HCT116 (cell line): ENCODE results near the gene ERC2. TPM values are rescaled to one million over a fixed set of nuclear protein-coding genes. Genes with fewer than 3 reads are reported as not detected.

ENCODE experiments used
- ATAC-seq: fragments of 200-7000 bp; cut with Tn5 transposase; 2 replicates; pipeline ENCODE4 v1.9.1; 2020; ENCODE audit warnings: mild to moderate bottlenecking, moderate library complexity
- BruUV-seq: library from RNA; stranded (reverse); fragments of 400-500 nt; replicated peaks from 2 replicates; lab custom pipeline; 2021; lab: Mats Ljungman, UMichigan
- CTCF ChIA-PET: fragments of 300-600 bp; sonication (Branson Sonifier 250); formaldehyde crosslinking; loops from one replicate; lab custom pipeline; 2021; ENCODE audit warnings: antibody characterized with exemption; lab: Charles Lee
- POLR2A ChIA-PET: fragments of 300-600, 350-600 bp; sonication (Branson Sonifier 250); formaldehyde crosslinking; loops from one replicate; lab custom pipeline; 2021; ENCODE audit warnings: antibody characterized with exemption; lab: Charles Lee
- RAD21 ChIA-PET, 2 experiments: fragments of 300-600 bp; sonication (Branson Sonifier 250); formaldehyde crosslinking; loops; one replicate each; lab custom pipeline; 2023; ENCODE audit warnings: low total read pairs in 2 of 2; ENCODE audit not compliant: uncharacterized antibody in 2 of 2, unreplicated experiment in 2 of 2, low non-redundant PET in 1 of 2; lab: Charles Lee
- DNase-seq: peaks from one replicate; pipeline ENCODE4 v3.0.0-alpha.2; 2010; ENCODE audit warnings: low read depth, low spot score
- H2AFZ ChIP-seq: fragments of 200-600 bp; shearing (Covaris generic), sonication (generic); 2 replicates; pipeline ENCODE4 v1.6.1; 2017; ENCODE audit warnings: low read depth, mixed run types, mixed read lengths, antibody characterized with exemption, low read length; ENCODE audit not compliant: poor library complexity, severe bottlenecking
- H3K27ac ChIP-seq: 2 replicates; pipeline ENCODE4 v1.5.1; 2012; ENCODE audit warnings: low read depth, low read length
- H3K27me3 ChIP-seq: fragments of 200-600 bp; sonication (generic); 2 replicates; pipeline ENCODE4 v1.6.1; 2016; ENCODE audit warnings: mixed run types, low read length, mixed read lengths; ENCODE audit not compliant: insufficient read depth
- H3K36me3 ChIP-seq, 2 experiments: fragments of 200-500 bp in 1 of 2; fragments of 200-600 bp in 1 of 2; sonication (Bioruptor generic) in 1 of 2; sonication (generic) in 1 of 2; 2 replicates each; pipeline versions ENCODE4 v1.5.1 to v1.6.1; 2014 to 2016; ENCODE audit warnings: low read length in 2 of 2, inconsistent platforms in 1 of 2, mixed read lengths in 1 of 2, mixed run types in 1 of 2; ENCODE audit not compliant: insufficient read depth in 2 of 2, control insufficient read depth in 1 of 2
- H3K4me1 ChIP-seq, 2 experiments: fragments of 200-600 bp in 1 of 2; sonication (generic) in 1 of 2; 2 replicates each; pipeline versions ENCODE4 v1.5.1 to v1.6.1; 2012 to 2017; ENCODE audit warnings: low read length in 2 of 2, inconsistent platforms in 1 of 2, mild to moderate bottlenecking in 1 of 2, mixed read lengths in 1 of 2, mixed run types in 1 of 2, moderate library complexity in 1 of 2; ENCODE audit not compliant: insufficient read depth in 2 of 2, control insufficient read depth in 1 of 2
- H3K4me2 ChIP-seq: fragments of 200-600 bp; sonication (generic); 2 replicates; pipeline ENCODE4 v1.6.1; 2017; ENCODE audit warnings: mixed run types, low read length, mixed read lengths
- H3K4me3 ChIP-seq, 2 experiments: fragments of 200-600 bp in 1 of 2; sonication (generic) in 1 of 2; replicated peaks in 1 of 2; 2 replicates each; pipeline ENCODE4 v1.5.1; 2011 to 2016; ENCODE audit warnings: low read length in 2 of 2, control low read depth in 1 of 2, low read depth in 1 of 2, mild to moderate bottlenecking in 1 of 2, mixed read lengths in 1 of 2, mixed run types in 1 of 2
- H3K79me2 ChIP-seq: fragments of 200-600 bp; sonication (generic); 2 replicates; pipeline ENCODE4 v1.6.1; 2017; ENCODE audit warnings: mild to moderate bottlenecking, mixed run types, low read length, moderate library complexity, mixed read lengths; ENCODE audit not compliant: insufficient read depth
- H3K9ac ChIP-seq: fragments of 200-600 bp; sonication (generic); 2 replicates; pipeline ENCODE4 v1.6.1; 2016; ENCODE audit warnings: low read length, mixed read lengths
- H3K9me2 ChIP-seq: fragments of 200-600 bp; sonication (generic), shearing (Covaris generic); 2 replicates; pipeline ENCODE4 v1.6.1; 2017; ENCODE audit warnings: mixed run types, mild to moderate bottlenecking, moderate library complexity; ENCODE audit not compliant: insufficient read depth
- H3K9me3 ChIP-seq, 2 experiments: fragments of 200-500 bp in 1 of 2; fragments of 200-600 bp in 1 of 2; sonication (Bioruptor generic) in 1 of 2; sonication (generic) in 1 of 2; 2 replicates each; pipeline ENCODE4 v1.6.1; 2014 to 2017; ENCODE audit warnings: low read length in 2 of 2, mixed read lengths in 2 of 2, inconsistent platforms in 1 of 2, low read depth in 1 of 2, mild to moderate bottlenecking in 1 of 2, mixed run types in 1 of 2, moderate library complexity in 1 of 2; ENCODE audit not compliant: control insufficient read depth in 1 of 2, insufficient read depth in 1 of 2
- H4K20me1 ChIP-seq: fragments of 200-600 bp; sonication (generic), shearing (Covaris generic); 2 replicates; pipeline ENCODE4 v1.6.1; 2017; ENCODE audit warnings: mixed run types, mild to moderate bottlenecking, moderate library complexity; ENCODE audit not compliant: insufficient read depth
- CEBPB ChIP-seq: IDR thresholded peaks from 2 replicates; pipeline ENCODE4 v1.6.1; 2012; ENCODE audit warnings: low read depth
- EGR1 ChIP-seq: IDR thresholded peaks from 2 replicates; pipeline ENCODE4 v1.6.1; 2012; ENCODE audit warnings: low read depth
- EZH2 ChIP-seq: fragments of 200-600 bp; sonication (generic); IDR thresholded peaks from 2 replicates; pipeline ENCODE4 v1.6.1; 2017; ENCODE audit warnings: antibody characterized with exemption, mixed run types
- FOSL1 ChIP-seq: IDR thresholded peaks from 2 replicates; pipeline ENCODE4 v1.6.1; 2012; ENCODE audit warnings: low read depth
- JUND ChIP-seq: IDR thresholded peaks from 2 replicates; pipeline ENCODE4 v1.6.1; 2012
- POLR2A ChIP-seq: IDR thresholded peaks from 2 replicates; pipeline ENCODE4 v1.7.0; 2011; ENCODE audit warnings: borderline replicate concordance; ENCODE audit not compliant: insufficient read depth, insufficient read length; ENCODE audit errors: extremely low read depth
- POLR2AphosphoS5 ChIP-seq: IDR thresholded peaks from 2 replicates; pipeline ENCODE4 v1.6.1; 2011; ENCODE audit warnings: mild to moderate bottlenecking, low read depth, low read length, moderate library complexity
- RAD21 ChIP-seq: IDR thresholded peaks from 2 replicates; pipeline ENCODE4 v1.6.1; 2012; ENCODE audit warnings: low read depth, mild to moderate bottlenecking
- SIN3A ChIP-seq: IDR thresholded peaks from 2 replicates; pipeline ENCODE4 v1.6.1; 2012; ENCODE audit warnings: low read depth
- SP1 ChIP-seq: IDR thresholded peaks from 2 replicates; pipeline ENCODE4 v1.6.1; 2012; ENCODE audit warnings: low read depth
- SRF ChIP-seq: IDR thresholded peaks from 2 replicates; pipeline ENCODE4 v1.6.1; 2012; ENCODE audit warnings: low read depth
- YY1 ChIP-seq: IDR thresholded peaks from 2 replicates; pipeline ENCODE4 v1.6.1; 2011; ENCODE audit warnings: low read length, low read depth, moderate library complexity, mild to moderate bottlenecking; ENCODE audit not compliant: insufficient replicate concordance; ENCODE audit errors: extremely low read depth
- ZFX ChIP-seq: fragments of 450-650 bp; IDR thresholded peaks from 2 replicates; pipeline ENCODE4 v1.6.1; 2017
- ZNF274 ChIP-seq: fragments of 200-500 bp; sonication (Bioruptor generic); IDR thresholded peaks from 2 replicates; pipeline ENCODE4 v1.6.1; 2014; ENCODE audit warnings: mild to moderate bottlenecking, low read depth, low read length, inconsistent platforms
- intact Hi-C: fragments of 100-400 bp; cut with micrococcal nuclease; formaldehyde crosslinking; loops from 2 replicates; pipeline ENCODE4 v1.10.0; 2022
- total RNA-seq: library from RNA; stranded (reverse); gene quantifications from one replicate; pipeline ENCODE4 v1.2.1, GENCODE V29; 2021; ENCODE audit not compliant: unreplicated experiment
- TF ChIP-seq, protein P1 (sequence below): IDR thresholded peaks from 2 replicates; pipeline ENCODE4 v1.6.1; 2012
- TF ChIP-seq, protein P2 (sequence below), 3 experiments: fragments of 200-600 bp in 1 of 3; sonication (generic) in 1 of 3; IDR thresholded peaks in 2 of 3; conservative IDR thresholded peaks in 1 of 3; 2 replicates each; pipeline ENCODE4 v1.5.1; 2012 to 2017; ENCODE audit warnings: low read depth in 2 of 3, low read length in 2 of 3, antibody characterized with exemption in 1 of 3, borderline replicate concordance in 1 of 3, control low read depth in 1 of 3, mild to moderate bottlenecking in 1 of 3, mixed read lengths in 1 of 3, mixed run types in 1 of 3, moderate library complexity in 1 of 3; ENCODE audit not compliant: insufficient read depth in 1 of 3
- TF ChIP-seq, protein P3 (sequence below): IDR thresholded peaks from 2 replicates; pipeline ENCODE4 v1.6.1; 2012
- TF ChIP-seq, protein P4 (sequence below): IDR thresholded peaks from 2 replicates; pipeline ENCODE4 v1.6.1; 2011; ENCODE audit warnings: mild to moderate bottlenecking, low read length, moderate library complexity; ENCODE audit not compliant: insufficient replicate concordance; ENCODE audit errors: extremely low read depth

The ERC2 gene
- total RNA-seq, 1 experiment from 2014 or later: not detected

DNA sequence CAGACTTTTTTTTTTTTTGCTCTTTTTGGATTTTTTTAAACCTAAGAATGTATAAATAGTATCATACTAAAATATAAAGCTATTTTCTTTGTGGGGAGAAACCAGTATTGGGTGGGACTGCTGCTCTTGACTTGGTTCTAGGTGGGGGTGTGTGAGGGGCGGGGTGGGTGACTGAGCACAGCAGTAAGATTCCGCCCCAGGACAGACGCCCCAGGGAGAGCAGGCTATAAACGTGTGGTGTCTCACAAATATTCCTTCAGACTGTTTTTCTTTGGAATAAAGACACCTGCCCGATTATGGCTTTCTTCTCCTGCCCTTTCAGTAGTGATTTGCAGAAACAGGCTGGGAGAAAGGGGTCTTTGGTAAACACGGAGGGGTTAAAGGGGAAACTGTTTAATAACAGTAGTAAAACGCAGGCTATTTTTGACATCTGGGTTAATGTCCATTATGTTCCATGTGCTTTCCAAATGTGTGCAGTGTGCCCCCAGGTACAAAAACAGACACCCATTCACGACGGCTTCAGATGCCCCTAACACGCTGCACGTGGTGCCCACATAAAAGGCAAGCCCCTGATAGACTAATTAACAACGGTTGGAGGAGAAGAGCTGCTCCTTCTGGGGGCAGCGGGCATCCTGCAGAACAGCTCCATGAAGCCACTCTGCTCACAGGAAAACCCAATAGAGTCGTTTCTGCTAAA lies 952.6 kb downstream of the ERC2 start (continued):
- TF ChIP-seq, protein P1, sequence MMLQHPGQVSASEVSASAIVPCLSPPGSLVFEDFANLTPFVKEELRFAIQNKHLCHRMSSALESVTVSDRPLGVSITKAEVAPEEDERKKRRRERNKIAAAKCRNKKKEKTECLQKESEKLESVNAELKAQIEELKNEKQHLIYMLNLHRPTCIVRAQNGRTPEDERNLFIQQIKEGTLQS: no peak
- TF ChIP-seq ZNF274: no peak
- no peak for TF ChIP-seq POLR2A
- TF ChIP-seq, protein P2, sequence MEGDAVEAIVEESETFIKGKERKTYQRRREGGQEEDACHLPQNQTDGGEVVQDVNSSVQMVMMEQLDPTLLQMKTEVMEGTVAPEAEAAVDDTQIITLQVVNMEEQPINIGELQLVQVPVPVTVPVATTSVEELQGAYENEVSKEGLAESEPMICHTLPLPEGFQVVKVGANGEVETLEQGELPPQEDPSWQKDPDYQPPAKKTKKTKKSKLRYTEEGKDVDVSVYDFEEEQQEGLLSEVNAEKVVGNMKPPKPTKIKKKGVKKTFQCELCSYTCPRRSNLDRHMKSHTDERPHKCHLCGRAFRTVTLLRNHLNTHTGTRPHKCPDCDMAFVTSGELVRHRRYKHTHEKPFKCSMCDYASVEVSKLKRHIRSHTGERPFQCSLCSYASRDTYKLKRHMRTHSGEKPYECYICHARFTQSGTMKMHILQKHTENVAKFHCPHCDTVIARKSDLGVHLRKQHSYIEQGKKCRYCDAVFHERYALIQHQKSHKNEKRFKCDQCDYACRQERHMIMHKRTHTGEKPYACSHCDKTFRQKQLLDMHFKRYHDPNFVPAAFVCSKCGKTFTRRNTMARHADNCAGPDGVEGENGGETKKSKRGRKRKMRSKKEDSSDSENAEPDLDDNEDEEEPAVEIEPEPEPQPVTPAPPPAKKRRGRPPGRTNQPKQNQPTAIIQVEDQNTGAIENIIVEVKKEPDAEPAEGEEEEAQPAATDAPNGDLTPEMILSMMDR (IDR thresholded peaks at IDR 0.05 in 2 of 3, conservative IDR thresholded peaks at IDR 0.05 in 1 of 3; ENCODE audit: borderline replicate concordance in 1 of 3, insufficient read depth in 1 of 3, low read depth in 2 of 3, low read length in 2 of 3): no peak
- TF ChIP-seq FOSL1: no peak
- no peak for TF ChIP-seq SRF
- TF ChIP-seq ZFX: no peak
- TF ChIP-seq, protein P3, sequence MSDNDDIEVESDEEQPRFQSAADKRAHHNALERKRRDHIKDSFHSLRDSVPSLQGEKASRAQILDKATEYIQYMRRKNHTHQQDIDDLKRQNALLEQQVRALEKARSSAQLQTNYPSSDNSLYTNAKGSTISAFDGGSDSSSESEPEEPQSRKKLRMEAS: no peak
- TF ChIP-seq, all 23 proteins: peak for 0

DNA sequence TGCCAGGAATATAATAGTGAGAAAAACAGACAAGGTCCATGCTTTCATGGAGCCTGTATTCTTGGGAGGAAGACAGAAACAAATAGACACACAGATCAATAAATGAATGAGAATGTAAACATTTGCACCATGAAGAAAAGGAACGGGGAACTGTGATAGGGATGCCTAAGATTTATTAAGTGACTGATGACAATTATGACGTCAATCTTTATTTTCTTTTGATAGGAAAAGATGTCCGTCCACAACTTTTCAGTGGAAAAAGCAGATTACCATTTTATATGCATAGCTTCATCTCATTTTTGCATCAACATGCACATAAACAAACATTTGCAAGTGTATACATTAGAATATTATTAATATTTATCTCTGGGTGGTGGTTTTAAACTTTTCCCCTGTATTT lies 953.3 kb downstream of the ERC2 start:
- Histone ChIP-seq H3K4me3 (no peak overlapping the region), H3K9me3 (peaks cover 0 to 6% of the 10 kb centered on the region in 2 experiments; a peak in 2 of 4 replicates), H3K4me2 (no peak overlapping the region), H3K9ac (no peak overlapping the region), H3K79me2 (no peaks in the 10 kb centered on the region), H3K36me3 (no peaks in the 10 kb centered on the region), H3K9me2 (no peaks in the 10 kb centered on the region), H3K27ac (no peak overlapping the region), H3K4me1 (no peaks in the 10 kb centered on the region), H4K20me1 (no peaks in the 10 kb centered on the region), H3K27me3 (no peaks in the 10 kb centered on the region), H2AFZ (no peak overlapping the region)
- ChIA-PET POLR2A (no interaction called here), RAD21 (no interaction called here), CTCF (no interaction called here)
- intact Hi-C loops: no loop called here
- BruUV-seq: no TSS peak
- DNase-seq (no peak), ATAC-seq (no peak)
- TF ChIP-seq SRF: no peak
- TF ChIP-seq YY1: no peak
- TF ChIP-seq, protein P2 (IDR thresholded peaks at IDR 0.05 in 2 of 3, conservative IDR thresholded peaks at IDR 0.05 in 1 of 3; ENCODE audit: borderline replicate concordance in 1 of 3, insufficient read depth in 1 of 3, low read depth in 2 of 3, low read length in 2 of 3): no peak
- no peak for TF ChIP-seq EZH2
- no peak for TF ChIP-seq SP1
- TF ChIP-seq POLR2AphosphoS5: no peak
- no peak for TF ChIP-seq EGR1
- TF ChIP-seq, protein P4, sequence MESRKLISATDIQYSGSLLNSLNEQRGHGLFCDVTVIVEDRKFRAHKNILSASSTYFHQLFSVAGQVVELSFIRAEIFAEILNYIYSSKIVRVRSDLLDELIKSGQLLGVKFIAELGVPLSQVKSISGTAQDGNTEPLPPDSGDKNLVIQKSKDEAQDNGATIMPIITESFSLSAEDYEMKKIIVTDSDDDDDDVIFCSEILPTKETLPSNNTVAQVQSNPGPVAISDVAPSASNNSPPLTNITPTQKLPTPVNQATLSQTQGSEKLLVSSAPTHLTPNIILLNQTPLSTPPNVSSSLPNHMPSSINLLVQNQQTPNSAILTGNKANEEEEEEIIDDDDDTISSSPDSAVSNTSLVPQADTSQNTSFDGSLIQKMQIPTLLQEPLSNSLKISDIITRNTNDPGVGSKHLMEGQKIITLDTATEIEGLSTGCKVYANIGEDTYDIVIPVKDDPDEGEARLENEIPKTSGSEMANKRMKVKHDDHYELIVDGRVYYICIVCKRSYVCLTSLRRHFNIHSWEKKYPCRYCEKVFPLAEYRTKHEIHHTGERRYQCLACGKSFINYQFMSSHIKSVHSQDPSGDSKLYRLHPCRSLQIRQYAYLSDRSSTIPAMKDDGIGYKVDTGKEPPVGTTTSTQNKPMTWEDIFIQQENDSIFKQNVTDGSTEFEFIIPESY: no peak
- no peak for TF ChIP-seq CEBPB
- TF ChIP-seq RAD21: no peak
- TF ChIP-seq, protein P3: no peak
- no peak for TF ChIP-seq SIN3A
- TF ChIP-seq POLR2A: no peak
- no peak for TF ChIP-seq ZNF274
- no peak for TF ChIP-seq JUND
